Measurements from ENCODE around the gene C4orf17. TPM values are rescaled to one million over a fixed set of nuclear protein-coding genes. Genes with fewer than 3 reads are reported as not detected.
A peak's percentile ranks its signal among the peaks of the same experiment; 100 is the strongest.

The C4orf17 gene
- total RNA-seq, 1 donor = not detected

DNA sequence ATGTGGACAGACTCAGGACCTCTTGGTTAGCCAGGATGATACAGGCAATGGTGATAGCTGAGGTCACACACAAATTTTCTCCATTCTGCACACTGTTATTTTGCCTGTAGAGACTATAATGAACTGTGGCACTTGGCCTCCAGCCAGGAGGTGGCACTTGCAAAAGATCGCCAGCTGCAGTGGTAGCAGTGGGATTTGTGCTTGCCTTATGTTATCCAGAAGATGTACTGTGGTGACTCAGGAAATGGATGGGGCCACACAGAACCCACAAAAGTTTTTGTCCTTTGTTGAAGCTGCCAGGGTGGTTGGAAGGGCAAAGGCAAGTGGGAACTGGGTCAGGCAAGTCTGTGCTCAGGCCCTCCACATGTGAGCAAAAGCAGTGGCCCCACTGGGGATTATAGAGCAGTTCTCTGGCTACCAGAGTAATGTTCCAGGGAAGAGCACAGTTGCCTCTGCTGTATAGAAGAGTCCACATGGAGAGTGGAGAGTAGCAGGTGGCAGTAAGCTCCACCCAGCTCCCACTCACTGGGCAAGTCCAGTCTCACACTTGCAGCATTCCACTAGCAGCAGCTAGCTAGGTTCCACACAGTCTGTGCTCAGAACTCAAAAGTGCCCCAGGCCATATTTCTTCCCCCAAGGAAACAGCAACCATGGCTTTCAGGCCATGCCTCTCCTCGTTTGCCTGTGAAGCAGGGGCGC lies 5.9 kb upstream of the C4orf17 start:
- TF ChIP-seq, protein P1, sequence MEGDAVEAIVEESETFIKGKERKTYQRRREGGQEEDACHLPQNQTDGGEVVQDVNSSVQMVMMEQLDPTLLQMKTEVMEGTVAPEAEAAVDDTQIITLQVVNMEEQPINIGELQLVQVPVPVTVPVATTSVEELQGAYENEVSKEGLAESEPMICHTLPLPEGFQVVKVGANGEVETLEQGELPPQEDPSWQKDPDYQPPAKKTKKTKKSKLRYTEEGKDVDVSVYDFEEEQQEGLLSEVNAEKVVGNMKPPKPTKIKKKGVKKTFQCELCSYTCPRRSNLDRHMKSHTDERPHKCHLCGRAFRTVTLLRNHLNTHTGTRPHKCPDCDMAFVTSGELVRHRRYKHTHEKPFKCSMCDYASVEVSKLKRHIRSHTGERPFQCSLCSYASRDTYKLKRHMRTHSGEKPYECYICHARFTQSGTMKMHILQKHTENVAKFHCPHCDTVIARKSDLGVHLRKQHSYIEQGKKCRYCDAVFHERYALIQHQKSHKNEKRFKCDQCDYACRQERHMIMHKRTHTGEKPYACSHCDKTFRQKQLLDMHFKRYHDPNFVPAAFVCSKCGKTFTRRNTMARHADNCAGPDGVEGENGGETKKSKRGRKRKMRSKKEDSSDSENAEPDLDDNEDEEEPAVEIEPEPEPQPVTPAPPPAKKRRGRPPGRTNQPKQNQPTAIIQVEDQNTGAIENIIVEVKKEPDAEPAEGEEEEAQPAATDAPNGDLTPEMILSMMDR (IDR thresholded peaks at IDR 0.05; ENCODE audit: insufficient read depth, low read depth, low read length) = no peak
- DNase-seq (ENCODE audit: low read depth) = no peak
- H3K4me3 ChIP-seq (ENCODE audit: low read depth, low read length) = no peak overlapping the region

DNA sequence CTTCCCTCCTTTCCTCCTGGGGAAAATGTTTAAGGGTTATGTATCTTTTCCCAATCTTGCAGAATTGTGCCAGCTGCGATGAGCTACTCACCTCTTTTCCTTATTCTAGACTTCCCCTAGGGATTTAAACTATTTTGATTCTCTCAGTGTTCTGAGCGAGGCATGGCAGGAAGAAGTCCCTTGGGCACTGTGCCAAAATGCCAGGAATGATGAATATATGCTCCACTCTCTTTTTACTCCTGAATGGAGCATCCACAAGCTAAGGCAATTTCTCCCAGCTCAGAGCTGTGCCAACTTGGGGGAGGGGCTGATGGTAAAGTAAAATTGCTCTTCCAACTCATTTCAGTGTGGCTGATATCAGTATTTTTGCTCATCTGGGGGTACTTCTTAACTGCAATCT lies 4.0 kb upstream of the C4orf17 start:
- TF ChIP-seq, protein P1 (IDR thresholded peaks at IDR 0.05; ENCODE audit: insufficient read depth, low read depth, low read length) = no peak
- no peak overlapping the region for H3K4me3 ChIP-seq (ENCODE audit: low read depth, low read length)
- no peak for DNase-seq (ENCODE audit: low read depth)

DNA sequence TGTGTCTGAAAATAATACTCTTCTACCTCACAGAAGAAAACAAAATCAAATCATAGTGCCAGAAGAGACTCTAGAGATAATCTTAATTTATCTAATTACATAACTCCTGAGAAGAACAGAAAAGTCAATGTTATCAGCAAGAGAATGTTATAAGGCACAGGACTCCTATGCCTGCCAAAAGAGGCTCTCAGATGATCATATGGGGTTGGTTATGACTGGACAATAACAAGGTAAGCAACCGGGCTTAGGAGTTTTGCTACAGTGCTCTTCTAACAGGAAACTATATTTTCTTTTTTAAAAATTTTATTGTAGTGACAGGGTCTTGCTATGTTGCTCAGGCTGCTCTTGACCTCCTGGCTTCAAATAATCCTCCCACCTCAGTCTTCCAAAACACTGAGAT lies 3.5 kb upstream of the C4orf17 start:
- TF ChIP-seq, protein P1 (IDR thresholded peaks at IDR 0.05; ENCODE audit: insufficient read depth, low read depth, low read length) = no peak
- no peak for DNase-seq (ENCODE audit: low read depth)

DNA sequence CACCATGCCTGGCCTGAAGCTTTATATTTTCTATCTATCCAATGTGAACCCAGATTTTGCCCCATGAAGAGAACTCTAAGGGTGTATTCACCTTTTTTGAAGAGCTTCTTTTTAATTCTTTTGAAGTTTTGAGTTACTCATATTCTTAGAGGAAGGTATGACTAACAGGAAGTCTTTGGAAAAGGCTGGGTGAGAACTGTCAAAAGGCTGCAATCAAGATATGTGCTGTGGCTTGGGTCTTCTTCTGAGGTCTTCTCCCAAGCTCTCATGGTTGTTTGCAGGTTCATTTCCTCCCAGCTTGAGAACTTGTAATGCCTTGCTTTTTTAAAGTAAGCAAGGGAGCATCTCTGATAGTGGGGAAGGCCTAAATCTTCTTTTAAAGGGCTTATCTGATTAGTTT lies 3.1 kb upstream of the C4orf17 start:
- no peak for DNase-seq (ENCODE audit: low read depth)
- TF ChIP-seq, protein P1 (IDR thresholded peaks at IDR 0.05; ENCODE audit: insufficient read depth, low read depth, low read length) = no peak
- H3K4me3 ChIP-seq (ENCODE audit: low read depth, low read length) = no peak overlapping the region

More for the DNA sequence above, 3.5 kb upstream of the C4orf17 start:
- H3K4me3 ChIP-seq (ENCODE audit: low read depth, low read length) = no peak overlapping the region

DNA sequence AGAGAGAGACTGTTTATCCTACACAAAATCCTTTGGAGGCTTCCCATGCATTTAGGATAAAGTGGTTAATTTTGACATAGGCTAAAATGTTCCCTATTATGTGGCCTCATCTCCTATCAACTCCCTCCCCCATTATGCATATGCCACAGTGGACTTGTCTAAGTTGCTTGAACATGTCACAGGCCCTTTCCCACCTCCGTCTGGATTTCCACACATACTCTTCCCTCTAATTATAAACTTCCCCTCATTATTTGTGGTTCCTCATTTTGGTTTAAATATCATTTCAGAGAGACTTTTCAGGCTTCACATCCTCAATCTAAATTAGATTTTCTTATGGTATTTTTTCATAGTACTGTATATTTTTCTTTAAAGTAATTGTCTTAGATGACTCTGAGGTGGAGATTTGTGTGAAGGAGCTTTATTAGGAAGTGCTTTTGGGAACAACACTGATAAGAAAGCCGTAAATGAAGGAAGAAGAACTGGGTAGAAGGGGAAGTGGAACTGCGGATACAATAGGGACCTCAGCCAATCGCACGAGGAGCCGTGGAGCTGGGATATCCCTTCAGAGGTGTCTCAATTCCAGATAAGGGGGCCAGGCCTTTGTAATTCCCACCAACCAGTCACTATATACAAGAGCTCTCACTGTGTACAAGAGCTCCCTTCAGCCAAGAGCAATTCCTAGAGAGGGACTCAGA lies 7.9 kb downstream of the C4orf17 start:
- no peak for DNase-seq (ENCODE audit: low read depth)
- TF ChIP-seq, protein P1 (IDR thresholded peaks at IDR 0.05; ENCODE audit: insufficient read depth, low read depth, low read length) = no peak
- H3K4me3 ChIP-seq (ENCODE audit: low read depth, low read length) = no peak overlapping the region

DNA sequence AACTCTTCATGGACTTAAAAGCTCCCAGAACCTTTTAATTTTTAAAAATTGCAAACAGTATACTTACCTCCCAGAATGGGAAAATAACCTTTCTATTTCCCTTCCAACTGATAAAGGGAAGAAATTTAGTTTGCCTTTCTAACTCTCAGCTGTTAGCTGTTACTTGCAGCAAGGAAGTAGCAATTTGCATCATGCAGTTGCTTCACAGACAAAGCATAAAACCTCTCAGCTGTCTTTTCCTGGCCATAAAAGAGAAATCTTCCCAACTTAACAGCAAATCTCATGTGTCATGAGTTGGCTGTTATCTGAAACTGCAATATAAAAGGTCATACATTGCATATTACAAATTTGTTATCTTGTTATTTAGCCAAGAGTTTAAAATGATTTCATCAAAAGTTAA lies 18.4 kb downstream of the C4orf17 start:
- TF ChIP-seq, protein P1 (IDR thresholded peaks at IDR 0.05; ENCODE audit: insufficient read depth, low read depth, low read length) = no peak
- peak; percentile 54 for DNase-seq (ENCODE audit: low read depth)
- no peak overlapping the region for H3K4me3 ChIP-seq (ENCODE audit: low read depth, low read length)
